ENCODE measurements around the gene TNPO1. TPM values are rescaled to one million over a fixed set of nuclear protein-coding genes. Genes with fewer than 3 reads are reported as not detected.

TNPO1 gene
- total and polyA plus RNA-seq, 10 of the 15 experiments (the other 5 are each of a cell fraction or from before 2014, with no cell fraction given), result 18.1 to 123 (median 79.2) TPM

DNA sequence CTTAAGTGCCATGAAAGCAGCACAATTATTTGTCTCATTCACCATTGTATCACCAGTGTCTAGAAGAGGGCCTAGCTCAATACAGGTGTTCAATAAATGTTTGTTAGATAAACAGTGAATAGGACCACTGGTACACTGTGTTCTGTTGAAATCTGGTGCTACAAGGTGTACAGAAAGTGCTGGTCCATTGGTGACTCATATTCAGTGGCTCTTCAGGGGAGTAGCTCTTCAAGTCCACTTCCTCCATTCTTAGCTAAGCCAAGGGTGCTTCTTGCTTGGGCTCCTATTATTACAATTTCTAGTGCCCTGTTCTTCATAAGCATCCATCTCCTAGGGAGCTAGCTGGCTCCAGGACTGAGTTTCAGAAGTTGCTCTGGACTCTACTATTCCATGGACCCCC is 133.0 kb downstream of the TNPO1 start:
- Histone ChIP-seq H3K4me3 (no peak overlapping the region), H2AFZ (ENCODE audit: control insufficient read depth, low read depth, low read length) (no peak overlapping the region), H3K79me2 (ENCODE audit: control insufficient read depth, insufficient read depth, low read length) (no peaks in the 10 kb centered on the region), H3K4me2 (ENCODE audit: control insufficient read depth, insufficient read depth) (no peak overlapping the region), H3K36me3 (ENCODE audit: control insufficient read depth in 2 of 2, insufficient read depth in 2 of 2, low read length in 1 of 2) (no peaks in the 10 kb centered on the region), H3K4me1 (ENCODE audit: control insufficient read depth, insufficient read depth, low read length) (no peaks in the 10 kb centered on the region), H3K27ac (ENCODE audit: control insufficient read depth, insufficient read depth) (no peak overlapping the region), H3K27me3 (replicated peaks in 1 of 2; ENCODE audit: control insufficient read depth in 2 of 2, insufficient read depth in 2 of 2, low read length in 1 of 2) (no peaks in the 10 kb centered on the region), H3K9ac (ENCODE audit: control insufficient read depth, insufficient read depth, low read length) (no peak overlapping the region), H4K20me1 (ENCODE audit: control insufficient read depth, insufficient read depth) (no peaks in the 10 kb centered on the region), H3K9me3 (replicated peaks; ENCODE audit: control insufficient read depth, insufficient read depth, low read length) (no peaks in the 10 kb centered on the region)
- intact Hi-C loops (cut with micrococcal nuclease; ENCODE audit: unreplicated experiment), result no loop called here
- in situ Hi-C loops (cut with MboI), result no loop called here
- ChIA-PET CTCF (interaction anchor here (1.0 kb wide), 1 partner anchor 9 kb away, joined by 3 read pairs; no protein-coding TSS in a partner anchor), RAD21 (ENCODE audit: unreplicated experiment) (no interaction called here), SMC1A (ENCODE audit: uncharacterized antibody, unreplicated experiment) (interaction anchor here (0.5 kb wide), 1 partner anchor 69 kb away, joined by 3 read pairs; no protein-coding TSS in a partner anchor), POLR2A (no interaction called here)
- BruUV-seq (replicated peaks), result no TSS peak
- no peak for DNase-seq (ENCODE audit: low read depth, low spot score)
- no peak for ATAC-seq
- TF ChIP-seq SUPT20H (IDR thresholded peaks at IDR 0.05; ENCODE audit: borderline replicate concordance, control insufficient read depth, low read depth, low read length) (no peak), SMC3 (IDR thresholded peaks at IDR 0.05; ENCODE audit: borderline replicate concordance, low read length) (no peak), RAD51 (IDR thresholded peaks at IDR 0.05) (no peak), NFYA (IDR thresholded peaks at IDR 0.05; ENCODE audit: borderline replicate concordance, low read depth, low read length) (no peak), LARP7 (IDR thresholded peaks at IDR 0.05) (no peak), ZNF24 (IDR thresholded peaks at IDR 0.05) (no peak), ZBED1 (IDR thresholded peaks at IDR 0.05; ENCODE audit: borderline replicate concordance) (no peak)
- FAIRE-seq, result no peak

DNA sequence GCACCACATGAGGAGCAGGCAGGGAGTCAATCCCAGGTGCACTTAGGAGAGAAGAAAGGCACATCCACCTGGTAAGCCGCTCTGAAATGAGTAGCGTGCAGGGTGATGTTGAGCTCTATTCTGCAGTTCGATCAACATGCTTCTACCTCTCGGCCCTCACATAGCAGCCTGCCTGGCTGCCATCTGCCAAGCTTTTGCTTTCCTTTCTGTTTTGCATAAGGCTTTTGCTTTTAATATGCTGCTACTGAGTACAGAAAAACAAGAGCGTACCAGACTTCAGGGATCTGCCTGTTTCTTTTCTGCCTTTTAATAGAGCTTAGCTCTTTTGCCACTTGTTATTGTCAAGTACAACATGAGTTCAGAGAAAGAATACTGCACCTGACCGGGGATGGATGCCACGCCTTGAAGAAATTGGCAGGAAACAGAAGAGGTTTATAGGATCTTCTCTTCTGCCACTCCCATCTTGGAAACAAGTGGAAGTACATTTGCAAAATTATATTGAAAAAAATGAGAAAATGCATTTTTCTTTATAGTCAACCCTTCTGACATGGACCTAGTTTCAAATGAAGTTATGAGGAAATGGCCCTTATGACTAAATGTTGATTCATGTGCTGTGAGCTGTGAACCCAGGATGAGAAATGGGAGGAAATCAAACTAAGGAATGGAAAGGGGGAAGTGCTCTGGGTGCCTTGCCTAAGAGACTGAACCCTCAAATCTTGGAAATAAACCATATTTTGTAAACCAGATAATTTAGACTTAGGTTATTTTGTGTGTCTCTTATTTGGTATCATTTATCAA is 135.4 kb downstream of the TNPO1 start:
- no peaks in the 10 kb centered on the region; the same call in 1 of the 2 replicates for H3K4me1 ChIP-seq (ENCODE audit: control insufficient read depth, insufficient read depth, low read length)
- intact Hi-C loops (cut with micrococcal nuclease; ENCODE audit: unreplicated experiment) (no loop called here), in situ Hi-C loops (cut with MboI) (no loop called here)
- ChIA-PET SMC1A (ENCODE audit: uncharacterized antibody, unreplicated experiment) (no interaction called here), CTCF (no interaction called here), POLR2A (no interaction called here), RAD21 (ENCODE audit: unreplicated experiment) (no interaction called here)
- H3K9ac ChIP-seq (ENCODE audit: control insufficient read depth, insufficient read depth, low read length), result no peak overlapping the region
- FAIRE-seq (no peak), DNase-seq (ENCODE audit: low read depth, low spot score) (no peak), ATAC-seq (no peak)
- H3K27ac ChIP-seq (ENCODE audit: control insufficient read depth, insufficient read depth), result no peak overlapping the region
- H2AFZ ChIP-seq (ENCODE audit: control insufficient read depth, low read depth, low read length), result no peak overlapping the region; the same call in 1 of the 2 replicates
- no peak overlapping the region for H3K4me3 ChIP-seq
- no peaks in the 10 kb centered on the region for H3K9me3 ChIP-seq (replicated peaks; ENCODE audit: control insufficient read depth, insufficient read depth, low read length)
- no peaks in the 10 kb centered on the region for H3K27me3 ChIP-seq (replicated peaks in 1 of 2; ENCODE audit: control insufficient read depth in 2 of 2, insufficient read depth in 2 of 2, low read length in 1 of 2)
- H3K36me3 ChIP-seq (ENCODE audit: control insufficient read depth in 2 of 2, insufficient read depth in 2 of 2, low read length in 1 of 2), result no peaks in the 10 kb centered on the region
- BruUV-seq (replicated peaks), result no TSS peak
- WGBS (ENCODE audit: insufficient coverage, insufficient replicate concordance, low lambda C conversion rate, missing lambda C conversion rate), result 25% methylated on average over 7 of the region's 7 CpGs
- no peak overlapping the region for H3K4me2 ChIP-seq (ENCODE audit: control insufficient read depth, insufficient read depth)
- H3K79me2 ChIP-seq (ENCODE audit: control insufficient read depth, insufficient read depth, low read length), result no peaks in the 10 kb centered on the region
- no peaks in the 10 kb centered on the region for H4K20me1 ChIP-seq (ENCODE audit: control insufficient read depth, insufficient read depth)
- TF ChIP-seq SMAD1 (IDR thresholded peaks at IDR 0.05; ENCODE audit: low read depth, partially characterized antibody), result no peak
- no peak for TF ChIP-seq FOXM1 (IDR thresholded peaks at IDR 0.05; ENCODE audit: low read depth, low read length)
- TF ChIP-seq POLR2A (IDR thresholded peaks at IDR 0.05; ENCODE audit: low read depth, low read length), result no peak
- TF ChIP-seq LARP7 (IDR thresholded peaks at IDR 0.05), result no peak
- TF ChIP-seq BCL11A (IDR thresholded peaks at IDR 0.05; ENCODE audit: low read depth, low read length), result no peak
- TF ChIP-seq, protein P1, sequence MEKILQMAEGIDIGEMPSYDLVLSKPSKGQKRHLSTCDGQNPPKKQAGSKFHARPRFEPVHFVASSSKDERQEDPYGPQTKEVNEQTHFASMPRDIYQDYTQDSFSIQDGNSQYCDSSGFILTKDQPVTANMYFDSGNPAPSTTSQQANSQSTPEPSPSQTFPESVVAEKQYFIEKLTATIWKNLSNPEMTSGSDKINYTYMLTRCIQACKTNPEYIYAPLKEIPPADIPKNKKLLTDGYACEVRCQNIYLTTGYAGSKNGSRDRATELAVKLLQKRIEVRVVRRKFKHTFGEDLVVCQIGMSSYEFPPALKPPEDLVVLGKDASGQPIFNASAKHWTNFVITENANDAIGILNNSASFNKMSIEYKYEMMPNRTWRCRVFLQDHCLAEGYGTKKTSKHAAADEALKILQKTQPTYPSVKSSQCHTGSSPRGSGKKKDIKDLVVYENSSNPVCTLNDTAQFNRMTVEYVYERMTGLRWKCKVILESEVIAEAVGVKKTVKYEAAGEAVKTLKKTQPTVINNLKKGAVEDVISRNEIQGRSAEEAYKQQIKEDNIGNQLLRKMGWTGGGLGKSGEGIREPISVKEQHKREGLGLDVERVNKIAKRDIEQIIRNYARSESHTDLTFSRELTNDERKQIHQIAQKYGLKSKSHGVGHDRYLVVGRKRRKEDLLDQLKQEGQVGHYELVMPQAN (conservative IDR thresholded peaks at IDR 0.05), result no peak
- no peak for TF ChIP-seq MEF2B (IDR thresholded peaks at IDR 0.05; ENCODE audit: partially characterized antibody, poor library complexity, severe bottlenecking)

Data from GM12878 (cell line).